IMR-90 (cell line): ENCODE measurements around the gene FPR3. TPM values are rescaled to one million over a fixed set of nuclear protein-coding genes. Genes with fewer than 3 reads are reported as not detected.

Experiments
- ATAC-seq: fragments of 200-7000 bp; cut with Tn5 transposase; 2 replicates; pipeline ENCODE4 v1.9.1; 2020; ENCODE audit warnings: low read depth, mild to moderate bottlenecking, moderate library complexity
- BruUV-seq: library from RNA; stranded (reverse); fragments of 400-500 nt; replicated peaks from 2 replicates; lab custom pipeline; 2021; lab: Mats Ljungman, UMichigan
- CTCF ChIA-PET: fragments of 300-600 bp; formaldehyde crosslinking; extraction: SDS; loops from one replicate; lab custom pipeline; 2021; ENCODE audit warnings: antibody characterized with exemption; lab: Yijun Ruan, JAX
- POLR2A ChIA-PET: fragments of 300-600 bp; sonication (Branson Sonifier 250); formaldehyde crosslinking; loops from one replicate; lab custom pipeline; 2022; ENCODE audit warnings: antibody characterized with exemption; ENCODE audit not compliant: unreplicated experiment; lab: Charles Lee
- DNase-seq: peaks from one replicate; pipeline ENCODE4 v3.0.0; 2013
- H2AFZ ChIP-seq: replicated peaks from 2 replicates; pipeline ENCODE3; 2013; ENCODE audit warnings: low read length, mild to moderate bottlenecking; ENCODE audit not compliant: poor library complexity
- H2AK5ac ChIP-seq: 2 replicates; pipeline ENCODE4 v1.6.1; 2013; ENCODE audit warnings: low read depth, low read length, inconsistent platforms
- H2AK9ac ChIP-seq: replicated peaks from 2 replicates; pipeline ENCODE3; 2013; ENCODE audit warnings: mild to moderate bottlenecking, low read depth, low read length, moderate library complexity; ENCODE audit not compliant: poor library complexity
- H2BK120ac ChIP-seq: 2 replicates; pipeline ENCODE4 v1.6.1; 2013; ENCODE audit warnings: low read depth, low read length, inconsistent platforms
- H2BK15ac ChIP-seq: 3 replicates; pipeline ENCODE4 v1.6.1; 2013; ENCODE audit warnings: low read depth, low read length, inconsistent platforms
- H2BK20ac ChIP-seq: 2 replicates; pipeline ENCODE4 v1.6.1; 2013; ENCODE audit warnings: low read depth, mild to moderate bottlenecking, inconsistent platforms, low read length, moderate library complexity
- H2BK5ac ChIP-seq: 2 replicates; pipeline ENCODE4 v1.6.1; 2013; ENCODE audit warnings: mild to moderate bottlenecking, low read depth, low read length, inconsistent platforms; ENCODE audit not compliant: poor library complexity, severe bottlenecking
- H3K14ac ChIP-seq: replicated peaks from 2 replicates; pipeline ENCODE4 v1.6.1; 2013; ENCODE audit warnings: low read depth, low read length, inconsistent platforms
- H3K18ac ChIP-seq: 2 replicates; pipeline ENCODE4 v1.6.1; 2013; ENCODE audit warnings: low read depth, low read length, control low read depth
- H3K23ac ChIP-seq: 2 replicates; pipeline ENCODE4 v1.6.1; 2013; ENCODE audit warnings: low read depth, low read length, inconsistent platforms
- H3K27ac ChIP-seq: 2 replicates; pipeline ENCODE4 v1.5.1; 2013; ENCODE audit warnings: mild to moderate bottlenecking, control low read depth, low read length; ENCODE audit not compliant: insufficient read depth
- H3K27me3 ChIP-seq: 2 replicates; pipeline ENCODE4 v1.6.1; 2013; ENCODE audit warnings: low read length; ENCODE audit not compliant: control insufficient read depth, insufficient read depth
- H3K36me3 ChIP-seq: 2 replicates; pipeline ENCODE4 v1.6.1; 2013; ENCODE audit warnings: low read length, mixed read lengths; ENCODE audit not compliant: control insufficient read depth, insufficient read depth
- H3K4ac ChIP-seq: 2 replicates; pipeline ENCODE4 v1.6.1; 2013; ENCODE audit warnings: low read depth, low read length, inconsistent platforms
- H3K4me1 ChIP-seq: 2 replicates; pipeline ENCODE4 v1.6.1; 2013; ENCODE audit warnings: low read length, mixed read lengths; ENCODE audit not compliant: control insufficient read depth, insufficient read depth
- H3K4me2 ChIP-seq: 2 replicates; pipeline ENCODE4 v1.6.1; 2013; ENCODE audit warnings: low read depth, mild to moderate bottlenecking, control low read depth, low read length, moderate library complexity
- H3K4me3 ChIP-seq: 2 replicates; pipeline ENCODE4 v1.5.1; 2013; ENCODE audit warnings: low read depth, mild to moderate bottlenecking, control low read depth, low read length, moderate library complexity; ENCODE audit not compliant: insufficient read depth
- H3K56ac ChIP-seq: 2 replicates; pipeline ENCODE4 v1.6.1; 2013; ENCODE audit warnings: low read length, inconsistent platforms; ENCODE audit not compliant: insufficient read depth; ENCODE audit errors: extremely low read depth
- H3K79me1 ChIP-seq, 2 experiments: 2 replicates each; pipeline ENCODE4 v1.6.1; 2013; ENCODE audit warnings: low read length in 2 of 2, inconsistent platforms in 1 of 2, low read depth in 1 of 2
- H3K9ac ChIP-seq: 2 replicates; pipeline ENCODE4 v1.6.1; 2013; ENCODE audit warnings: low read depth, low read length, control low read depth
- H3K9me1 ChIP-seq: 2 replicates; pipeline ENCODE4 v1.6.1; 2013; ENCODE audit warnings: low read length, inconsistent platforms; ENCODE audit not compliant: insufficient read depth
- H3K9me3 ChIP-seq: 2 replicates; pipeline ENCODE4 v1.6.1; 2013; ENCODE audit warnings: low read length; ENCODE audit not compliant: control insufficient read depth, insufficient read depth
- H4K20me1 ChIP-seq: 2 replicates; pipeline ENCODE4 v1.6.1; 2013; ENCODE audit warnings: low read length, inconsistent platforms; ENCODE audit not compliant: insufficient read depth
- H4K5ac ChIP-seq: 2 replicates; pipeline ENCODE4 v1.6.1; 2013; ENCODE audit warnings: mild to moderate bottlenecking, low read depth, low read length, control low read depth
- H4K8ac ChIP-seq, 2 experiments: 2 replicates each; pipeline ENCODE4 v1.6.1; 2013; ENCODE audit warnings: low read depth in 2 of 2, low read length in 2 of 2, control low read depth in 1 of 2, inconsistent platforms in 1 of 2
- H4K91ac ChIP-seq: 2 replicates; pipeline ENCODE4 v1.6.1; 2013; ENCODE audit warnings: low read depth, low read length, inconsistent platforms; ENCODE audit not compliant: insufficient read depth
- CHD1 ChIP-seq: IDR thresholded peaks from 2 replicates; pipeline ENCODE4 v1.6.1; 2012; ENCODE audit warnings: low read depth, low read length, improper control_type of control experiment
- CTCF ChIP-seq: conservative IDR thresholded peaks from 2 replicates; pipeline ENCODE4 v1.5.1; 2012; ENCODE audit warnings: mild to moderate bottlenecking, low read depth, low read length, improper control_type of control experiment
- FOS ChIP-seq: fragments of 150-350 bp; IDR thresholded peaks from 2 replicates; pipeline ENCODE4 v1.6.1; 2016; ENCODE audit warnings: low read depth, low read length
- MXI1 ChIP-seq: IDR thresholded peaks from 2 replicates; pipeline ENCODE4 v1.6.1; 2012; ENCODE audit warnings: low read depth, mild to moderate bottlenecking, low read length, moderate library complexity, borderline replicate concordance
- SMC3 ChIP-seq: fragments of 150-350 bp; IDR thresholded peaks from 2 replicates; pipeline ENCODE4 v1.6.1; 2016; ENCODE audit warnings: low read depth, mild to moderate bottlenecking, antibody characterized with exemption, low read length, moderate library complexity
- WGBS, 2 experiments: methylation state at CpG; one replicate each; pipeline versions ENCODE4 v1.1.5 to v1.1.7; 2013; ENCODE audit warnings: missing lambda C conversion rate in 2 of 2; ENCODE audit not compliant: insufficient read length in 1 of 2; ENCODE audit errors: extremely low coverage in 2 of 2; 5-methylcytosine and 5-hydroxymethylcytosine counted together
- dilution Hi-C: fragments of 300-500 bp; cut with HindIII; formaldehyde crosslinking; loops from one replicate; pipeline ENCODE4 v1.14.3; 2018; ENCODE audit warnings: low sequenced_read_pairs; ENCODE audit not compliant: unreplicated experiment
- in situ Hi-C: fragments of 300-500 bp; cut with MboI; formaldehyde crosslinking; loops from 3 replicates; pipeline ENCODE4 v1.14.3; 2019; ENCODE audit warnings: low sequenced_read_pairs, inconsistent platforms, mixed read lengths
- intact Hi-C: fragments of 100-400 bp; cut with micrococcal nuclease; formaldehyde crosslinking; loops from 2 replicates; pipeline ENCODE4 v1.10.0; 2022
- polyA plus RNA-seq, 3 experiments: library from polyadenylated mRNA; depleted of rRNA; stranded (reverse); fragments of >200 nt; gene quantifications; 2 replicates each; pipeline ENCODE4 v1.2.3, GENCODE V29; 2012; ENCODE audit warnings: low replicate concordance in 1 of 3
- total RNA-seq: library from RNA; depleted of rRNA; stranded (reverse); fragments of >200 nt; gene quantifications from 2 replicates; pipeline ENCODE4 v1.2.3, GENCODE V29; 2012

Gene FPR3
- total and polyA plus RNA-seq, 2 of the 4 experiments (the other 2 are of a cell fraction): not detected

- Histone ChIP-seq H3K9me3 (no peaks in the 10 kb centered on the region), H3K27ac (no peak overlapping the region), H4K91ac (no peak overlapping the region), H3K9me1 (no peaks in the 10 kb centered on the region), H2BK120ac (no peak overlapping the region), H3K18ac (no peak overlapping the region), H2AFZ (no peak overlapping the region), H4K20me1 (no peaks in the 10 kb centered on the region), H4K5ac (no peak overlapping the region), H3K14ac (no peak overlapping the region), H4K8ac (no peak overlapping the region), H3K27me3 (no peaks in the 10 kb centered on the region), H3K9ac (no peak overlapping the region), H3K4me2 (no peak overlapping the region), H3K79me1 (no peaks in the 10 kb centered on the region), H3K4me1 (no peaks in the 10 kb centered on the region), H2BK15ac (no peak overlapping the region), H2AK5ac (no peak overlapping the region), H3K4me3 (no peak overlapping the region), H3K56ac (no peak overlapping the region), H2BK20ac (no peak overlapping the region), H3K4ac (no peak overlapping the region), H2BK5ac (no peak overlapping the region), H3K36me3 (no peaks in the 10 kb centered on the region), H2AK9ac (no peak overlapping the region), H3K23ac (no peak overlapping the region)
- ChIA-PET POLR2A (no interaction called here), CTCF (no interaction called here)
- dilution Hi-C loops (no loop called here), intact Hi-C loops (no loop called here), in situ Hi-C loops (no loop called here)
- 53% methylated on average over 3 of the region's 5 CpGs; no CpG with 5 or more reads in 1 of the 2 experiments for WGBS, 2 experiments
- BruUV-seq: no TSS peak
- no peak for ATAC-seq
- DNase-seq: no peak
- TF ChIP-seq CHD1: no peak
- no peak for TF ChIP-seq FOS
- no peak for TF ChIP-seq MXI1
- TF ChIP-seq CTCF: no peak
- TF ChIP-seq SMC3: no peak
Measured at GRCh38 chr19:51766461-51766860, 28.5 kb upstream of the FPR3 start.
